Measurements from ENCODE around the gene MAP3K3. TPM values are rescaled to one million over a fixed set of nuclear protein-coding genes. Genes with fewer than 3 reads are reported as not detected.

MAP3K3 gene
- total RNA-seq, 4 donors from 2014 or later, result 21.8 to 58.7 (median 29.7) TPM

DNA sequence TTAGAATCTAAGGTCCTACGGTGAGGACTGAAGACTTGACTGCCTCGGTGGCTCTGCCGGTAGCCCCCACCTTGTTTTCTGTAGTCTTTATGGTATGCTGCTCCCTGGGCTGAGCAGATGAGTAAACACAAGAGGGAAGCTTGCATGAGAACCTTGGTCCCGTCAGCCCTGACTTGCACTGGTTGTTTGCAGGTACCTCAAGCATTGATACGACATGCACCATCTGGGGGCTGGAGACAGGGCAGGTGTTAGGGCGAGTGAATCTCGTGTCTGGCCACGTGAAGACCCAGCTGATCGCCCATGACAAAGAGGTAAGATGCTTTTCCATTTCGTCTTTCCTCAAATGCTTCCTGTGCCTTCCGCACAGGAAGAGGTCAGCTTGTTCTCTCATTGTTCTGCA is 42.6 kb upstream of the MAP3K3 start:
- Histone ChIP-seq H3K4me1 (no peaks in the 10 kb centered on the region), H3K9me3 (no peaks in the 10 kb centered on the region), H3K27me3 (no peaks in the 10 kb centered on the region), H3K36me3 (peaks cover 0 to 34% of the 10 kb centered on the region in 2 donors), H3K4me3 (no peak overlapping the region), H3K27ac (no peak overlapping the region)
- TF ChIP-seq, protein P1, sequence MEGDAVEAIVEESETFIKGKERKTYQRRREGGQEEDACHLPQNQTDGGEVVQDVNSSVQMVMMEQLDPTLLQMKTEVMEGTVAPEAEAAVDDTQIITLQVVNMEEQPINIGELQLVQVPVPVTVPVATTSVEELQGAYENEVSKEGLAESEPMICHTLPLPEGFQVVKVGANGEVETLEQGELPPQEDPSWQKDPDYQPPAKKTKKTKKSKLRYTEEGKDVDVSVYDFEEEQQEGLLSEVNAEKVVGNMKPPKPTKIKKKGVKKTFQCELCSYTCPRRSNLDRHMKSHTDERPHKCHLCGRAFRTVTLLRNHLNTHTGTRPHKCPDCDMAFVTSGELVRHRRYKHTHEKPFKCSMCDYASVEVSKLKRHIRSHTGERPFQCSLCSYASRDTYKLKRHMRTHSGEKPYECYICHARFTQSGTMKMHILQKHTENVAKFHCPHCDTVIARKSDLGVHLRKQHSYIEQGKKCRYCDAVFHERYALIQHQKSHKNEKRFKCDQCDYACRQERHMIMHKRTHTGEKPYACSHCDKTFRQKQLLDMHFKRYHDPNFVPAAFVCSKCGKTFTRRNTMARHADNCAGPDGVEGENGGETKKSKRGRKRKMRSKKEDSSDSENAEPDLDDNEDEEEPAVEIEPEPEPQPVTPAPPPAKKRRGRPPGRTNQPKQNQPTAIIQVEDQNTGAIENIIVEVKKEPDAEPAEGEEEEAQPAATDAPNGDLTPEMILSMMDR (IDR thresholded peaks at IDR 0.05 in 4 of 5, conservative IDR thresholded peaks at IDR 0.05 in 1 of 5), result no peak
- no peak for TF ChIP-seq POLR2A (IDR thresholded peaks at IDR 0.05)
- in situ Hi-C loops (cut with MboI; ENCODE audit: low sequenced_read_pairs in 4 of 4), result no loop called here
- ATAC-seq (no peak), DNase-seq (no peak)
- intact Hi-C loops (cut with DNase I; ENCODE audit: low total_unique reads), result no loop called here

DNA sequence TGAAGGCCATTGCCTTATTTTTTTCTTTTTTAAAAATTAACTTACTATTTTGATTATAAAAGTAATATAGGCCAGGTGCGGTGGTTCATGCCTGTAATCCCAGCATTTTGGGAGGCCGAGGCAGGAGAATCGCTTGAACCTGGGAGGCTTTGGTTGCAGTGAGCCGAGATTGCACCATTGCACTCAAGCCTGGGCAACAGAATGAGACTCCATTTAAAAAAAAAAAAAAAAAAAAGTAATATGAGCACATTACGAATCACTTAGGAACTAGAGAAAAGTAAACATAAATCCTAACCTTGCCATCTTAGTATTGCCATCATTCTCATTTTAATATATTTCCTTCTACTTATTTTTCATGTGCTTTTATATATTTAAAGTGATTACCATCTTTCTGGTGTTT is 34.4 kb upstream of the MAP3K3 start:
- no peak for TF ChIP-seq POLR2A (IDR thresholded peaks at IDR 0.05)
- TF ChIP-seq, protein P1 (IDR thresholded peaks at IDR 0.05 in 4 of 5, conservative IDR thresholded peaks at IDR 0.05 in 1 of 5), result no peak
- intact Hi-C loops (cut with DNase I; ENCODE audit: low total_unique reads) (no loop called here), in situ Hi-C loops (cut with MboI; ENCODE audit: low sequenced_read_pairs in 4 of 4) (no loop called here)
- H3K4me3 ChIP-seq, result no peak overlapping the region
- no peaks in the 10 kb centered on the region for H3K9me3 ChIP-seq
- no peak overlapping the region for H3K27ac ChIP-seq
- H3K4me1 ChIP-seq, result no peaks in the 10 kb centered on the region
- ATAC-seq (no peak), DNase-seq (no peak)
- no peaks in the 10 kb centered on the region for H3K27me3 ChIP-seq
- H3K36me3 ChIP-seq, result peaks cover 3 to 73% of the 10 kb centered on the region in 2 donors

DNA sequence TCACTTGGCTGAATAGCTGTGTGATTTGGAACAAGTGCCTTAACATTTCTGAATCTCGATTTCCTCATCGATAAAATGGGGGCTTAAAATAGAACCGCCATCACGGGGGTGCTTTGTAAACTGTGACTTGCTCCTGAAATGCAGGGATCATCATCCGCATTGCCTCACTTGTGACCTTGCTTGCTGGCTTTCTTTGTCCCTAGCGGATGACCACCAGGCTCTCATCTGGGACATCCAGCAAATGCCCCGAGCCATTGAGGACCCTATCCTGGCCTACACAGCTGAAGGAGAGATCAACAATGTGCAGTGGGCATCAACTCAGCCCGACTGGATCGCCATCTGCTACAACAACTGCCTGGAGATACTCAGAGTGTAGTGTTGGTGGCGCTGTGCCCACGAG is 33.4 kb upstream of the MAP3K3 start:
- H3K27ac ChIP-seq, result no peak overlapping the region
- H3K4me1 ChIP-seq, result no peaks in the 10 kb centered on the region
- in situ Hi-C loops (cut with MboI; ENCODE audit: low sequenced_read_pairs in 4 of 4), result no loop called here
- no peaks in the 10 kb centered on the region for H3K27me3 ChIP-seq
- H3K36me3 ChIP-seq, result peaks cover 3 to 64% of the 10 kb centered on the region in 2 donors
- H3K9me3 ChIP-seq, result no peaks in the 10 kb centered on the region
- intact Hi-C loops (cut with DNase I; ENCODE audit: low total_unique reads), result no loop called here
- TF ChIP-seq POLR2A (IDR thresholded peaks at IDR 0.05), result no peak
- TF ChIP-seq, protein P1 (IDR thresholded peaks at IDR 0.05 in 4 of 5, conservative IDR thresholded peaks at IDR 0.05 in 1 of 5), result no peak
- no peak for ATAC-seq
- H3K4me3 ChIP-seq, result no peak overlapping the region
- DNase-seq, result no peak

DNA sequence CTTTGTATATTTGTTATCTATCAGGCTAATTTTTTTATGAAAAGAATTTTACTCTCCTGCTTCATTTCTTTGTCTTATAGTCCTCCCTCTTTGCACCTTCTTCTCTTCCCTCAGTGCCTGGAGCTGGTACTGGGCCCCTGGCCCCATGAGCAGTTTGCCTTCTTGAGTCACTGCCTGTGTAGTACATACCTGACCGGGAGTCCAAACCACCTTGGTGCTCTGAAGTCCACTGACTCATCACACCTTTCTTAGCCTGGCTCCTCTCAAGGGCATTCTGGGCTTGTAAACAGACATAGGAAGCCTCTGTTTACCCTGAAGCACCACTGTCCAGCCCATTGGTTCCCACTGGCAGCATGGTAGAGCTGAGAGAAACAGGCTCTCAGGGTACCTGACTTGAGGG is 32.6 kb upstream of the MAP3K3 start:
- TF ChIP-seq, protein P1 (IDR thresholded peaks at IDR 0.05 in 4 of 5, conservative IDR thresholded peaks at IDR 0.05 in 1 of 5), result no peak
- TF ChIP-seq POLR2A (IDR thresholded peaks at IDR 0.05), result no peak
- no peak for ATAC-seq
- no peaks in the 10 kb centered on the region for H3K4me1 ChIP-seq
- intact Hi-C loops (cut with DNase I; ENCODE audit: low total_unique reads), result no loop called here
- H3K9me3 ChIP-seq, result no peaks in the 10 kb centered on the region
- no peak overlapping the region for H3K4me3 ChIP-seq
- in situ Hi-C loops (cut with MboI; ENCODE audit: low sequenced_read_pairs in 4 of 4), result no loop called here
- H3K36me3 ChIP-seq, result peaks cover 3 to 55% of the 10 kb centered on the region in 2 donors
- no peaks in the 10 kb centered on the region for H3K27me3 ChIP-seq
- DNase-seq, result no peak
- H3K27ac ChIP-seq, result no peak overlapping the region

DNA sequence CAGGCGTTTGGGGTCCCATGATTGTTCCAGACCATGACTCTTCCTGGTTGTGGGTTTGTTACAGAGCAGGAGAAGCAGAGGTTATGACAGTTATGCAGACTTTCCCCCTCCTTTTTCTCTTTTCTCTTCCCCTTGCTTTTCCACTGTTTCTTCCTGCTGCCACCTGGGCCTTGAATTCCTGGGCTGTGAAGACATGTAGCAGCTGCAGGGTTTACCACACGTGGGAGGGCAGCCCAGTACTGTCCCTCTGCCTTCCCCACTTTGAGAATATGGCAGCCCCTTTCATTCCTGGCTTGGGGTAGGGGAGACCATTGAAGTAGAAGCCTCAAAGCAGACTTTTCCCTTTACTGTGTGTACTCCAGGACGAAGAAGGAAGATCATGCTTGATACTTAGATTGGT is 29.4 kb upstream of the MAP3K3 start:
- no peak overlapping the region for H3K4me3 ChIP-seq
- peaks cover 0 to 37% of the 10 kb centered on the region in 2 donors for H3K36me3 ChIP-seq
- no peaks in the 10 kb centered on the region for H3K4me1 ChIP-seq
- H3K27ac ChIP-seq, result no peak overlapping the region
- H3K27me3 ChIP-seq, result no peaks in the 10 kb centered on the region
- intact Hi-C loops (cut with DNase I; ENCODE audit: low total_unique reads), result no loop called here
- DNase-seq, result no peak
- in situ Hi-C loops (cut with MboI; ENCODE audit: low sequenced_read_pairs in 4 of 4), result no loop called here
- no peaks in the 10 kb centered on the region for H3K9me3 ChIP-seq
- no peak for ATAC-seq
- no peak for TF ChIP-seq POLR2A (IDR thresholded peaks at IDR 0.05)
- TF ChIP-seq, protein P1 (IDR thresholded peaks at IDR 0.05 in 4 of 5, conservative IDR thresholded peaks at IDR 0.05 in 1 of 5), result no peak

All from gastrocnemius medialis (tissue), 4 donors.